Osteoblast (primary cell): ENCODE results near the gene NR3C2. TPM values are rescaled to one million over a fixed set of nuclear protein-coding genes. Genes with fewer than 3 reads are reported as not detected.

Source experiments
- DNase-seq: peaks from one replicate; pipeline ENCODE4 v3.0.0; 2011; ENCODE audit warnings: low spot score, mixed read lengths; ENCODE audit not compliant: insufficient read length; ENCODE audit errors: missing footprints
- H2AFZ ChIP-seq: 2 replicates; pipeline ENCODE4 v1.6.0; 2011; ENCODE audit warnings: mild to moderate bottlenecking, low read length
- H3K27ac ChIP-seq: 2 replicates; pipeline ENCODE4 v1.5.1; 2011; ENCODE audit warnings: mild to moderate bottlenecking, low read depth, low read length, moderate library complexity
- H3K27me3 ChIP-seq: 2 replicates; pipeline ENCODE4 v1.6.0; 2012; ENCODE audit warnings: mild to moderate bottlenecking, control low read depth, inconsistent platforms, low read length, moderate library complexity; ENCODE audit not compliant: insufficient read depth
- H3K36me3 ChIP-seq: 2 replicates; pipeline ENCODE4 v1.5.1; 2011; ENCODE audit warnings: mild to moderate bottlenecking, low read length, control low read depth, moderate library complexity; ENCODE audit not compliant: insufficient read depth
- H3K4me1 ChIP-seq: 2 replicates; pipeline ENCODE4 v1.5.1; 2011; ENCODE audit warnings: mild to moderate bottlenecking, low read length, control low read depth, moderate library complexity; ENCODE audit not compliant: insufficient read depth
- H3K4me2 ChIP-seq: 2 replicates; pipeline ENCODE4 v1.6.0; 2011; ENCODE audit warnings: mild to moderate bottlenecking, low read length; ENCODE audit not compliant: insufficient read depth
- H3K4me3 ChIP-seq: fragments of 200-600 bp; sonication (generic); 3 replicates; pipeline ENCODE4 v1.5.1; 2012; ENCODE audit warnings: mild to moderate bottlenecking, low read length, inconsistent platforms; ENCODE audit not compliant: insufficient read depth
- H3K79me2 ChIP-seq: 2 replicates; pipeline ENCODE4 v1.6.0; 2012; ENCODE audit warnings: mild to moderate bottlenecking, low read length, control low read depth, inconsistent platforms; ENCODE audit not compliant: insufficient read depth
- H3K9me3 ChIP-seq: 2 replicates; pipeline ENCODE4 v1.5.1; 2011; ENCODE audit warnings: low read depth, low read length, control low read depth
- H4K20me1 ChIP-seq: 2 replicates; pipeline ENCODE4 v1.6.0; 2012; ENCODE audit warnings: mild to moderate bottlenecking, low read length, control low read depth; ENCODE audit not compliant: insufficient read depth
- CTCF ChIP-seq: IDR thresholded peaks from 2 replicates; pipeline ENCODE4 v1.5.1; 2011; ENCODE audit warnings: mild to moderate bottlenecking, low read depth, low read length, moderate library complexity; ENCODE audit errors: extremely low read depth
- total RNA-seq: library from RNA; depleted of rRNA; stranded (reverse); fragments of >200 nt; gene quantifications from 2 replicates; pipeline ENCODE4 v1.2.3, GENCODE V29; 2012

The NR3C2 gene
- total RNA-seq, 1 donor, result 0.72 TPM

GRCh38 chr4:148345509-148345908, 96.7 kb downstream of the NR3C2 start:
- no peaks in the 10 kb centered on the region for H3K4me1 ChIP-seq
- no peaks in the 10 kb centered on the region for H3K36me3 ChIP-seq
- no peak overlapping the region for H3K27ac ChIP-seq
- no peaks in the 10 kb centered on the region for H4K20me1 ChIP-seq
- H3K9me3 ChIP-seq, result no peaks in the 10 kb centered on the region
- H3K79me2 ChIP-seq, result no peaks in the 10 kb centered on the region
- H2AFZ ChIP-seq, result no peak overlapping the region
- H3K27me3 ChIP-seq, result no peaks in the 10 kb centered on the region
- no peak for TF ChIP-seq CTCF
- no peak for DNase-seq
- no peak overlapping the region for H3K4me2 ChIP-seq
- no peak overlapping the region for H3K4me3 ChIP-seq

GRCh38 chr4:148344941-148345340, 97.3 kb downstream of the NR3C2 start:
- H2AFZ ChIP-seq, result no peak overlapping the region
- H3K4me3 ChIP-seq, result no peak overlapping the region
- H3K36me3 ChIP-seq, result no peaks in the 10 kb centered on the region
- H3K9me3 ChIP-seq, result no peaks in the 10 kb centered on the region
- H3K4me1 ChIP-seq, result no peaks in the 10 kb centered on the region
- DNase-seq, result no peak
- no peak for TF ChIP-seq CTCF
- H3K79me2 ChIP-seq, result no peaks in the 10 kb centered on the region
- no peaks in the 10 kb centered on the region for H4K20me1 ChIP-seq
- no peak overlapping the region for H3K4me2 ChIP-seq
- H3K27ac ChIP-seq, result no peak overlapping the region
- no peaks in the 10 kb centered on the region for H3K27me3 ChIP-seq

GRCh38 chr4:148344352-148344751, 97.9 kb downstream of the NR3C2 start:
- TF ChIP-seq CTCF, result no peak
- no peak for DNase-seq

GRCh38 chr4:148341980-148342800, 100.0 kb downstream of the NR3C2 start:
- DNase-seq, result no peak
- H4K20me1 ChIP-seq, result no peaks in the 10 kb centered on the region
- H3K9me3 ChIP-seq, result no peaks in the 10 kb centered on the region
- H3K4me2 ChIP-seq, result no peak overlapping the region
- H3K4me1 ChIP-seq, result no peaks in the 10 kb centered on the region
- TF ChIP-seq CTCF, result no peak
- no peak overlapping the region for H2AFZ ChIP-seq
- no peaks in the 10 kb centered on the region for H3K79me2 ChIP-seq
- no peak overlapping the region for H3K27ac ChIP-seq
- H3K4me3 ChIP-seq, result no peak overlapping the region
- H3K36me3 ChIP-seq, result no peaks in the 10 kb centered on the region
- no peaks in the 10 kb centered on the region for H3K27me3 ChIP-seq

More at GRCh38 chr4:148344352-148344751, 97.9 kb downstream of the NR3C2 start:
- no peak overlapping the region for H3K4me2 ChIP-seq
- no peaks in the 10 kb centered on the region for H3K4me1 ChIP-seq
- no peaks in the 10 kb centered on the region for H3K36me3 ChIP-seq
- H3K9me3 ChIP-seq, result no peaks in the 10 kb centered on the region
- no peak overlapping the region for H2AFZ ChIP-seq
- no peaks in the 10 kb centered on the region for H3K27me3 ChIP-seq
- no peak overlapping the region for H3K27ac ChIP-seq
- no peaks in the 10 kb centered on the region for H4K20me1 ChIP-seq
- no peaks in the 10 kb centered on the region for H3K79me2 ChIP-seq
- no peak overlapping the region for H3K4me3 ChIP-seq
